Cerebellar cortex (tissue), 1 donor: Measurements from ENCODE around the gene DSTN.
A peak's percentile ranks its signal among the peaks of the same experiment; 100 is the strongest.

ENCODE experiments used
- DNase-seq: peaks from one replicate; pipeline ENCODE4 v3.0.0-alpha.2; 2015; ENCODE audit warnings: low spot score

The DSTN gene

GRCh38 chr20:17638835-17639407, 69.0 kb downstream of the DSTN start:
- no peak for DNase-seq

- DNase-seq = no peak
Observed at GRCh38 chr20:17640146-17640874, 70.4 kb downstream of the DSTN start.

GRCh38 chr20:17640875-17641378, 71.1 kb downstream of the DSTN start:
- no peak for DNase-seq

GRCh38 chr20:17641520-17641964, 71.7 kb downstream of the DSTN start:
- DNase-seq = peak; percentile 22

GRCh38 chr20:17641993-17642392, 72.1 kb downstream of the DSTN start:
- peak; percentile 24 for DNase-seq

DNA sequence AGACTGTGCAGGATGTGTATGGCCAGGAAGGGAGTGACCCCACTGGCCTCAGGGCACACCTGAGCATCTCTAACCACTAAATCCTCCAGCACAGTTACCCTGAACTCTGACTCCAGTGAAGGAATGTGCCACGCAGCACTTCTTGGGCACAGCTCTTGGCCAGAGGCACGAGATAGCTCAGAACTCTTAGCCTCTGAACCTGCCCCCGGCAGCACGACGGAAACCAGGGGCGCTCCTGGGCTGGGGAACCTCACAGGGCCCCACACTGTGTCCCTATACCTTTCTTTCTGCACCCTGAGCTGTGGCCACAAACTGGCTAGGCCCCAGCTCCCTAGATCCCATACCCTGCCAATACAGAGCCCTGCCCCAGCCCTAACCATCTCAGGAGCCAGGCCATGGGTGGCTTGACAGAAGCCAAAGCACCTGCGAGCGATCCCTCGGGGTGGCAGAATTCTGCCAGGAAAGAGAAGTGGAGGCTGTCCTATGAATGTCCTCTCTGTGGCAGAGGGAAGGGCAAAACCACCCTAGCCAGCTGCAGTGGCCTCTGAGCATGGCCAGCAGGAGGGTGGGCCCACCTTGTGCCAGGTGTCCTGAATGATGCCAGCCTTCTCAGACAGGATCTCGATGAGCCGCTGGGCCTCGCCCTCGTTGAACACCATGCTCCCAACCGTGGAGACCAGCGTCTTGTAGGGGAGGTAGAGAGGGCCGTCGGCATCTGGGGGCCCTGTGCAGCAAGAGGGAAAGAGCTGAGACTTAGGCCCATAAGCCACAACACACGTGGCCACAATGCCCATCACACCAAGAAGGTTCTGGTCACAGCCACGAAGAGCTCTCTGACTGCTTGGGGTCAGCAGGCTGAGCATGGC, 72.8 kb downstream of the DSTN start:
- DNase-seq = no peak

GRCh38 chr20:17643531-17644188, 73.8 kb downstream of the DSTN start:
- no peak for DNase-seq

- no peak for DNase-seq
Observed at GRCh38 chr20:17644451-17644850, 74.6 kb downstream of the DSTN start.

- DNase-seq = no peak
Observed at GRCh38 chr20:17645010-17645409, 75.1 kb downstream of the DSTN start.

GRCh38 chr20:17645546-17646208, 75.8 kb downstream of the DSTN start:
- DNase-seq = no peak

DNA sequence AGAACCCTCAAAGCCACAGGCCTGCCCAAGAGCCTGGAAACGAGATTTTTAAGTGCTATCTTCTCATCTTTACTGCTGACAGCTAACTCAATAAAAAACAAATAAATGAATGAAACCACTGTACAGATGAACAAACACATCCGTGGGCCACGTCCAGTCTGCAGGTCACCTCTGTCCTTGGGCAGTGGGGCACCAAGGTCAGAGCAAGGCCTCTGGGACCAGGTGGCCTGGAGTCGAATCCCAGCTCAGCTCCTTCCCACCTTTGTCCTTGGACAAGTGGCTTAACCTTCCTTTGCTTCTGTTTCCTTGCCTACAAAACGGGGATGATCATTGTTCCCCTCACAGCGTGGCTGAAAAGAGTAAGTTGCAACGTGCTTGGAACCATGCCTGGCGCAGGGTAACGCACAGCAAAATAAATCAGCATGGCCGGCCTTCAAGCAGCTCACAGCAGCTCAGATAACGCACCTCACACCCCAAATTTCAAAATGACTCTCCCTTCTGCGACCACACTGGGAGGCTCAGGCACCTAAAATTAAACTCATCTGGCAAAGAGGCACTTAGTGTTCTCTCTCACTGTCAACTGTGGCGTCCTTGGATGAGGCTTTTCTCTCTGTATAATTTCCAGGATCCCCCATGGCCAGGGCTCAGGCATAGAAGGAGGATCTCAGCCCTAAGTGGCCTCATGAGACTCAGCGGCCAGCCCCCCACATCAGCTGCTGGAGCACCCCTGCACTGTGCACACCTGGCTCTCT, 76.5 kb downstream of the DSTN start:
- DNase-seq = no peak

DNA sequence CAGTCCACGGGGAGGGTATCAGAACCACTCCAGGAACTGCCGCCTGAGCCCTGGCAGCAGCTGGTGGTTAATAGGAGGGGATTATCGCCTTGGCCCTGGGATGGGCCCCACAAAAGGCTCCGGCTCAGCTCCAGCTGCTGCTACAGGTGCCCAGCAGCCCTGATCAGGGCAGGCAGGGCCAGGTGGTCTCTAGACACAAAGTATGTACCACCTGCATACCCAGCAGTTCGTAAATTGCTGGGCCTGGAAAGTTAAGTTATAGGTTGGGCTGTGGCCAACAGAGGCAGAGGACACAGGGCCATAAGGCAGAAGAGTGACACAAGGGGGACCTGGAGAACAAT, 77.1 kb downstream of the DSTN start:
- no peak for DNase-seq

DNA sequence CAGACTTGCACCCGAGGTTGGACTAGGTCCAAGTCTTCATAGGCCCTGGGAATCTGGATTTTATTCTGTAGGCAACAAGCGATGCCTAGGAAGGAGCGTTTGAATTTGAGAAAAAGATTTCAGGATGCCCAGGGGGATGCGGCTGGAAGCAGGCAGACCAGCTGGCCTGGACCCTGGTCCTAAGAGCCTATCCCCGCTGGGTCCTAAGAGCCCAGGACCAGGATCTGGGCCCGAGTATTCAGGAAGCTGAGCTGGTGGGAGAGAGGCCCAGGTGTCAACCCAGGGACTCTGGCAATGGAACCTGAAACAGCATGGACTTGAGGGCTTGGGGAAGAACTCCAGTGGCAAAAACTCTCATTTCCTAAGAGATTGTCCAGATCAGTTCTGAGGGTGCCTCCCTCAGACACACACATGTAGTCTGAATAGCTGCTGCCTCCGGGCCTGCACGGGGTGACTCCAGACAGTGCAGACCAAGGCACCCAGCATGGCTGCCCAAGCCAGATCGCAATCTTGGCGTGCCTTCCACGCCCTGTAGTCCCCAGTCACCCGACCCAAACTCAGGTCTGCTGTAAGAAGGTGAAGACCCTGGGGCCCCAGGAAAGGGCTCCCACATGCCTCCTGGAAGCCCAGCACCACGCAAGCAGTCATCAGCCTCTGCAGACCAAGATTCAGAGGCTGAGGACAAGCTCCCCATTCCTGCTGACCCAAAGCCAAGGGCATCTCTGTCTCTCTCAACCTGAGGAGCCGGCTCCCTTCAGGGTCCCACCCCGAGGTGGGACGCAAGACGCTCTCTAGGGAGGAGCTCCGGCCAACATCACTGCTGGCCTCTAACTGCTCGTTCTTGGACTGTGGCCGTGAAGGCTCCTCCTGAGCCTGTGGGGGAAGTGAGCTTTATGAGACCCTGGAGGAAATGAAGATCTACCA, 77.8 kb downstream of the DSTN start:
- no peak for DNase-seq

- no peak for DNase-seq
Observed at GRCh38 chr20:17648315-17648646, 78.4 kb downstream of the DSTN start.

GRCh38 chr20:17648791-17649730, 79.2 kb downstream of the DSTN start:
- peak; percentile 52 for DNase-seq

DNA sequence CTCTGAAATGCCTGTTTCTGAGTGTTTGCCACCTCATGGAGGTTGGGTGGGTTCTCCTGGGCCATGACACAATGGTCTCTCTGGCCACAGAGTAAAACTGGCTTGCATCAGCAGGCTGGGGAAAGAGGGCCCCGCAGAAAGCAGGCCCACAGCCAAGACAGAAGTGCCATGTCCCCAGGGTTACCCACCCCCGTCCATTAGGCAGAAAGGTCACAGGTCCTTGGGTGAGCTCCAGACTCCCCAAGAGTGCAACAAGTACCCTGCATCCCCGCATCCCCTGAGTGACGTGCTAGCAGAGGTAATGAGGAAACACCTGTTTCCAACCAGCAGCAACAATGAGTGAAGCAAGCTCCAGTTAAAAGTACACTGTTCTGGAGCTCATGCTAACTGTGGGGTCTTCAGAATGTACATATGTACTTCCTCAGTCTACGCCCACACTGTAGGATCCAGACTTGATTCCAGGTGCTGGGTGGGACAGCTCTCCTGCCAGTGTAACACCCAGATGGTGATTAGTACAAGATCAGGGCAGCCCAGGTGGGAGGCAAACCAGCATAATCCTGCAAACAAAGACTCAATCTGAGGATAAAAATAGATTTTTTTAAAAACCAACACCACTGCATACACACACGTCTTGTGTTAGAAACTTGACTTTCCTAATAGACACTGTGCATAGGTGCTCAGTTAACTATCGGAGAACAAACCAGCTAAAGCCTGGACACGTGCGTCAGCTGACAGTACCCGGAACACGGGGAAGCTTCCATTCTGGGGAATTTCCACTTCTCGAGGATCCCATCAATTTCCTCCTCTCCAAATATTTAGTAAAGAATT, 80.6 kb downstream of the DSTN start:
- no peak for DNase-seq

DNA sequence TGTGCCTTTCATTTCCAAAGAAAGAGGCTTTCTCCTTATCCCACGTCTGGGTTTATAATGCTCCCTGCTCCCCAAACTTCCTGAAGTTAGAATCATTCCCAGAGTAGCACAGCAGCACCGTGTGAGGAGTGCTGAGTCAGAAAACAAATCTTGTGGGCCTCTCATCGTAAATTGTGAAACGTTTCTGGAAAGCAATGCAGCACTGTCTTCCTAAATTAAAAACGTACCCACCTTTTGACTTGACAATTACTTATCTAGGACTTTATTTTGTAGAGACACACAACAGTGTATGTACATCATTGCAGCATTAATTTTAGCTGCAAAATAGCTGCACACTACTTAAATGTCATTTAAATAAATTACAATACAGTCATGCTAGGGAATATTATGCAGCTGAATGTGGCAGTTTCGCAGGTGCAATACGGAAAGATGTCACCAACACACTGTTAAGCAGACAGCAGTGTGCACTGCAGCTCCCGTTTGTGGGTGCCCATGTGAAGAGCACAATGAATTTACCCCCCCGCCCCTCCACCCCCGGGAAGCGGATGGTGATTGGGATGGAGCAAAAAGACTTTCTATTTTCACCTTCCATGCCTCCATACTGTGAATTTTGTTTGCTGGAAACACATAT, 81.4 kb downstream of the DSTN start:
- no peak for DNase-seq
